HEK293 (cell line): ENCODE measurements around the gene PFN1.

ENCODE experiments used
- CTCF ChIA-PET: fragments of 350-600 bp; formaldehyde crosslinking; extraction: SDS; loops from one replicate; lab custom pipeline; 2021; ENCODE audit warnings: antibody characterized with exemption; lab: Yijun Ruan, JAX
- POLR2A ChIA-PET: fragments of 300-600 bp; formaldehyde crosslinking; extraction: SDS; loops from one replicate; lab custom pipeline; 2020; ENCODE audit warnings: antibody characterized with exemption, inconsistent platforms; lab: Yijun Ruan, JAX
- H3K27ac ChIP-seq: fragments of 200-500 bp; sonication (Bioruptor generic); 2 replicates; pipeline ENCODE4 v1.5.1; 2014; ENCODE audit warnings: low read depth, low read length, control low read depth, inconsistent platforms; ENCODE audit errors: extremely low read depth
- H3K36me3 ChIP-seq, 2 experiments: fragments of 200-500 bp in 1 of 2; sonication (Bioruptor generic) in 1 of 2; 1 replicate in 1 of 2; 2 replicates in 1 of 2; pipeline ENCODE4 v1.5.1; 2014 to 2017; ENCODE audit warnings: inconsistent platforms in 2 of 2, low read length in 2 of 2; ENCODE audit not compliant: control insufficient read depth in 2 of 2, insufficient read depth in 1 of 2
- H3K4me1 ChIP-seq: fragments of 200-500 bp; sonication (Bioruptor generic); 2 replicates; pipeline ENCODE4 v1.5.1; 2014; ENCODE audit warnings: mild to moderate bottlenecking, low read length, inconsistent platforms; ENCODE audit not compliant: control insufficient read depth, insufficient read depth
- H3K4me3 ChIP-seq: 2 replicates; pipeline ENCODE4 v1.5.1; 2011; ENCODE audit warnings: low read depth, mild to moderate bottlenecking, control low read depth, low read length, moderate library complexity
- H3K9me3 ChIP-seq: fragments of 200-500 bp; sonication (Bioruptor generic); 2 replicates; pipeline ENCODE4 v1.5.1; 2014; ENCODE audit warnings: low read depth, low read length, inconsistent platforms; ENCODE audit not compliant: control insufficient read depth, insufficient read depth
- BCL11A ChIP-seq: fragments of 450-650 bp; formaldehyde crosslinking; IDR thresholded peaks from 2 replicates; pipeline ENCODE4 v1.5.1; 2016; ENCODE audit warnings: low read depth, missing biosample characterization, missing genetic modification characterization
- EGR2 ChIP-seq: fragments of 450-650 bp; formaldehyde crosslinking; IDR thresholded peaks from 2 replicates; pipeline ENCODE4 v1.5.1; 2016; ENCODE audit warnings: low read depth, missing biosample characterization, missing genetic modification characterization
- GFI1B ChIP-seq: fragments of 450-650 bp; formaldehyde crosslinking; IDR thresholded peaks from 2 replicates; pipeline ENCODE4 v1.5.1; 2016; ENCODE audit warnings: missing biosample characterization, missing genetic modification characterization
- KLF16 ChIP-seq: fragments of 450-650 bp; formaldehyde crosslinking; IDR thresholded peaks from 2 replicates; pipeline ENCODE4 v1.5.1; 2017; ENCODE audit warnings: missing biosample characterization, missing genetic modification characterization
- SCRT1 ChIP-seq: fragments of 450-650 bp; formaldehyde crosslinking; IDR thresholded peaks from 2 replicates; pipeline ENCODE4 v1.5.1; 2016; ENCODE audit warnings: missing biosample characterization, missing genetic modification characterization, borderline replicate concordance
- WT1 ChIP-seq: fragments of 450-650 bp; formaldehyde crosslinking; IDR thresholded peaks from 2 replicates; pipeline ENCODE4 v1.5.1; 2016; ENCODE audit warnings: missing biosample characterization, missing genetic modification characterization
- ZBTB21 ChIP-seq: fragments of 450-650 bp; formaldehyde crosslinking; IDR thresholded peaks from 2 replicates; pipeline ENCODE4 v1.5.1; 2017; ENCODE audit warnings: missing biosample characterization, missing genetic modification characterization
- ZFHX2 ChIP-seq: fragments of 450-650 bp; formaldehyde crosslinking; conservative IDR thresholded peaks from 2 replicates; pipeline ENCODE4 v1.5.1; 2016; ENCODE audit warnings: missing biosample characterization, missing genetic modification characterization
- ZNF10 ChIP-seq: fragments of 450-650 bp; formaldehyde crosslinking; IDR thresholded peaks from 2 replicates; pipeline ENCODE4 v1.5.1; 2017; ENCODE audit warnings: missing biosample characterization, missing genetic modification characterization
- ZNF132 ChIP-seq: fragments of 450-650 bp; formaldehyde crosslinking; IDR thresholded peaks from 2 replicates; pipeline ENCODE4 v1.5.1; 2017; ENCODE audit warnings: missing biosample characterization, missing genetic modification characterization, borderline replicate concordance
- ZNF146 ChIP-seq: fragments of 450-650 bp; formaldehyde crosslinking; IDR thresholded peaks from 2 replicates; pipeline ENCODE4 v1.5.1; 2016; ENCODE audit warnings: missing biosample characterization, missing genetic modification characterization
- ZNF174 ChIP-seq: fragments of 450-650 bp; formaldehyde crosslinking; IDR thresholded peaks from 2 replicates; pipeline ENCODE4 v1.5.0; 2017; ENCODE audit warnings: missing biosample characterization, mild to moderate bottlenecking, missing genetic modification characterization
- ZNF19 ChIP-seq: fragments of 450-650 bp; formaldehyde crosslinking; IDR thresholded peaks from 2 replicates; pipeline ENCODE4; 2016; ENCODE audit warnings: missing biosample characterization, missing genetic modification characterization, low read depth
- ZNF404 ChIP-seq: fragments of 450-650 bp; formaldehyde crosslinking; IDR thresholded peaks from 2 replicates; pipeline ENCODE4 v1.5.1; 2017; ENCODE audit warnings: missing biosample characterization, missing genetic modification characterization
- ZNF514 ChIP-seq: fragments of 450-650 bp; formaldehyde crosslinking; IDR thresholded peaks from 2 replicates; pipeline ENCODE4 v1.5.1; 2016; ENCODE audit warnings: missing biosample characterization, missing genetic modification characterization
- ZNF571 ChIP-seq: fragments of 450-650 bp; formaldehyde crosslinking; IDR thresholded peaks from 2 replicates; pipeline ENCODE4 v1.5.0; 2017; ENCODE audit warnings: missing biosample characterization, missing genetic modification characterization
- ZNF580 ChIP-seq: fragments of 450-650 bp; formaldehyde crosslinking; IDR thresholded peaks from 2 replicates; pipeline ENCODE4 v1.5.1; 2016; ENCODE audit warnings: missing biosample characterization, missing genetic modification characterization
- ZNF600 ChIP-seq: fragments of 450-650 bp; formaldehyde crosslinking; IDR thresholded peaks from 2 replicates; pipeline ENCODE4 v1.5.1; 2016; ENCODE audit warnings: missing biosample characterization, missing genetic modification characterization
- ZNF610 ChIP-seq: fragments of 450-650 bp; formaldehyde crosslinking; IDR thresholded peaks from 2 replicates; pipeline ENCODE4 v1.5.1; 2016; ENCODE audit warnings: missing biosample characterization, missing genetic modification characterization, borderline replicate concordance
- ZNF623 ChIP-seq: fragments of 450-650 bp; formaldehyde crosslinking; IDR thresholded peaks from 2 replicates; pipeline ENCODE4 v1.5.1; 2016; ENCODE audit warnings: missing biosample characterization, missing genetic modification characterization
- ZNF629 ChIP-seq: fragments of 450-650 bp; formaldehyde crosslinking; IDR thresholded peaks from 2 replicates; pipeline ENCODE4 v1.5.1; 2017; ENCODE audit warnings: missing biosample characterization, missing genetic modification characterization
- ZNF664 ChIP-seq: fragments of 450-650 bp; formaldehyde crosslinking; IDR thresholded peaks from 2 replicates; pipeline ENCODE4 v1.5.1; 2016; ENCODE audit warnings: missing biosample characterization, missing genetic modification characterization
- ZNF792 ChIP-seq: fragments of 450-650 bp; formaldehyde crosslinking; IDR thresholded peaks from 2 replicates; pipeline ENCODE4 v1.5.1; 2016; ENCODE audit warnings: missing biosample characterization, missing genetic modification characterization
- TF ChIP-seq, protein P1 (sequence below): fragments of 450-650 bp; formaldehyde crosslinking; IDR thresholded peaks from 2 replicates; pipeline ENCODE4 v1.5.1; 2016; ENCODE audit warnings: missing biosample characterization, missing genetic modification characterization, borderline replicate concordance
- TF ChIP-seq, protein P2 (sequence below): fragments of 450-650 bp; IDR thresholded peaks from 2 replicates; pipeline ENCODE4 v1.5.1; 2018; ENCODE audit warnings: missing biosample characterization, missing genetic modification characterization

The PFN1 gene

DNA sequence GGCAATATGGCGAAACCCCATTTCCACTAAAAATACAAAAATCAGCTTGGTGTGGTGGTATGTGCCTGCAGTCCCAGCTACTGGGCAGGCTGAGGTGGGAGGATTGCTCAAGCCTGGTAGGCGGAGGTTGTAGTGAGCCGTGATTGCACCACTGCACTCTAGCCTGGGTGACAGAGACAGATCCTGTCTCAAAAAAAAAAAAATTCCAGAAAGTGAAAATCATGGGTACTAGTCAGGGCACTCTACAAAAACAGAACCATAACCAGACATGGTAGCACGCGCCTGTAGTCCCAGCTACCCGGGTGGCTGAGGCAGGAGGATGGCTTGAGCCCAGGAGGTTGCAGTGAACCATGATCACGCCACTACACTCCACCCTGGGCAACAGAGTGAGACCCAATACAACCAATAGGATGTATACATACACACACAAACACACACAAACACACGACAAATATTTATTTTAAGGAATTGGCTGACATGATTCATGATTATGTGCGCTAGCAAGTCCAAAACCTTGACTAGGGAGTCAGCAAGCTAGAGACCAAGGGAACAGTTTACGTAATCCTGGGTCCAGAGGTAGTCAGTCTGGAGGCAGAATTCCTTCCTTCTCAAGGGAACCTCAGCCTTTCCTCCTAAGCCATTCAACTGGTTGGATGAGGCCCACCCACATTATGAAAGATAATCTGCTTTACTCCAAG, 27.8 kb downstream of the PFN1 start:
- Histone ChIP-seq H3K9me3 (no peaks in the 10 kb centered on the region), H3K4me3 (no peak overlapping the region), H3K4me1 (no peaks in the 10 kb centered on the region), H3K36me3 (no peaks in the 10 kb centered on the region; a peak in 1 of 3 replicates), H3K27ac (no peak overlapping the region)
- POLR2A ChIA-PET: interaction anchor here (0.7 to 1.4 kb wide), 3 partner anchors 15 to 30 kb away, joined by 3 read pairs; partner anchors contain the start of genes ENO3, RNF167 and SLC25A11
- no peak for TF ChIP-seq ZNF629 (tag by site-specific recombination)
- no peak for TF ChIP-seq BCL11A
- no peak for TF ChIP-seq ZNF580 (tag by site-specific recombination)
- TF ChIP-seq ZBTB21: no peak
- no peak for TF ChIP-seq ZNF132 (tag by site-specific recombination)
- peak; percentile 77 for TF ChIP-seq ZNF10 (tag by site-specific recombination)
- no peak for TF ChIP-seq WT1
- TF ChIP-seq, protein P1, sequence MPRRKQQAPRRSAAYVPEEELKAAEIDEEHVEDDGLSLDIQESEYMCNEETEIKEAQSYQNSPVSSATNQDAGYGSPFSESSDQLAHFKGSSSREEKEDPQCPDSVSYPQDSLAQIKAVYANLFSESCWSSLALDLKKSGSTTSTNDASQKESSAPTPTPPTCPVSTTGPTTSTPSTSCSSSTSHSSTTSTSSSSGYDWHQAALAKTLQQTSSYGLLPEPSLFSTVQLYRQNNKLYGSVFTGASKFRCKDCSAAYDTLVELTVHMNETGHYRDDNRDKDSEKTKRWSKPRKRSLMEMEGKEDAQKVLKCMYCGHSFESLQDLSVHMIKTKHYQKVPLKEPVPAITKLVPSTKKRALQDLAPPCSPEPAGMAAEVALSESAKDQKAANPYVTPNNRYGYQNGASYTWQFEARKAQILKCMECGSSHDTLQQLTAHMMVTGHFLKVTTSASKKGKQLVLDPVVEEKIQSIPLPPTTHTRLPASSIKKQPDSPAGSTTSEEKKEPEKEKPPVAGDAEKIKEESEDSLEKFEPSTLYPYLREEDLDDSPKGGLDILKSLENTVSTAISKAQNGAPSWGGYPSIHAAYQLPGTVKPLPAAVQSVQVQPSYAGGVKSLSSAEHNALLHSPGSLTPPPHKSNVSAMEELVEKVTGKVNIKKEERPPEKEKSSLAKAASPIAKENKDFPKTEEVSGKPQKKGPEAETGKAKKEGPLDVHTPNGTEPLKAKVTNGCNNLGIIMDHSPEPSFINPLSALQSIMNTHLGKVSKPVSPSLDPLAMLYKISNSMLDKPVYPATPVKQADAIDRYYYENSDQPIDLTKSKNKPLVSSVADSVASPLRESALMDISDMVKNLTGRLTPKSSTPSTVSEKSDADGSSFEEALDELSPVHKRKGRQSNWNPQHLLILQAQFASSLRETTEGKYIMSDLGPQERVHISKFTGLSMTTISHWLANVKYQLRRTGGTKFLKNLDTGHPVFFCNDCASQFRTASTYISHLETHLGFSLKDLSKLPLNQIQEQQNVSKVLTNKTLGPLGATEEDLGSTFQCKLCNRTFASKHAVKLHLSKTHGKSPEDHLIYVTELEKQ (tag by site-specific recombination): no peak
- TF ChIP-seq ZNF174: no peak
- no peak for TF ChIP-seq ZNF610 (tag by site-specific recombination)
- peak; percentile 71 for TF ChIP-seq ZFHX2
- peak; percentile 59 for TF ChIP-seq EGR2 (tag by site-specific recombination)
- 0 out of 2 replicates have a peak, but pooled peaks have one; percentile 5 for TF ChIP-seq ZNF600 (tag by site-specific recombination)
- no peak for TF ChIP-seq ZNF623
- TF ChIP-seq ZNF404 (tag by site-specific recombination): no peak
- TF ChIP-seq ZNF146 (tag by site-specific recombination): no peak
- TF ChIP-seq ZNF571 (tag by site-specific recombination): no peak
- TF ChIP-seq, protein P2, sequence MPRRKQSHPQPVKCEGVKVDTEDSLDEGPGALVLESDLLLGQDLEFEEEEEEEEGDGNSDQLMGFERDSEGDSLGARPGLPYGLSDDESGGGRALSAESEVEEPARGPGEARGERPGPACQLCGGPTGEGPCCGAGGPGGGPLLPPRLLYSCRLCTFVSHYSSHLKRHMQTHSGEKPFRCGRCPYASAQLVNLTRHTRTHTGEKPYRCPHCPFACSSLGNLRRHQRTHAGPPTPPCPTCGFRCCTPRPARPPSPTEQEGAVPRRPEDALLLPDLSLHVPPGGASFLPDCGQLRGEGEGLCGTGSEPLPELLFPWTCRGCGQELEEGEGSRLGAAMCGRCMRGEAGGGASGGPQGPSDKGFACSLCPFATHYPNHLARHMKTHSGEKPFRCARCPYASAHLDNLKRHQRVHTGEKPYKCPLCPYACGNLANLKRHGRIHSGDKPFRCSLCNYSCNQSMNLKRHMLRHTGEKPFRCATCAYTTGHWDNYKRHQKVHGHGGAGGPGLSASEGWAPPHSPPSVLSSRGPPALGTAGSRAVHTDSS (tag by site-specific recombination): no peak
- no peak for TF ChIP-seq ZNF514 (tag by site-specific recombination)
- CTCF ChIA-PET: interaction anchor here (0.6 to 2.4 kb wide), 6 partner anchors 8 to 429 kb away, joined by 3 to 14 read pairs (median 4); partner anchors contain the start of genes RNF167 and SLC25A11

DNA sequence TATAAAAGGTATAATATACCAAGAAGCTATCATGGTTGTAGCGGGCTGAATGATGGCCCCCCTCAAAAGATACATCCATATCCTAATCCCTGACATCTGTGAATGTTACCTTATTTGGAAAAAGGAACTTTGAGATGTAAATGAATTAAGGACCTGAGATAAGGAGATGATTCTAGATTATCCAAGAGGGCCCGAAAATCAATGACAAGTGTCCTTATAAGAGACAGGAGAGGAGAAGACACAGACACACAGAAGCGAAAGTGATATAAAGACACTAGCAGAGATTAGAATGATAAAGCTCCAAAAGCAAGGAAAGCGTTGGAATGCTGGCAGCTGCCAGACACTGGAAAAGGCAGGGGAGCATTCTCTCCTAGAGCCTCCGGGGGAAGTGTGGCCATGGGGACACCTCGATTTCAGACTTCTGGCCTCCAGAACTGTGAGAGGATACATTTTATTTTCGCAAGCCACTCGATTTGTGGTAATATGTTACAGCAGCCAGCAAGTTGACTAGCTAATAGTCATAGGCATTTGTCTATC, 28.8 kb downstream of the PFN1 start:
- TF ChIP-seq ZNF623: no peak
- TF ChIP-seq ZNF600 (tag by site-specific recombination): no peak
- no peak for TF ChIP-seq GFI1B (tag by site-specific recombination)
- no peak for TF ChIP-seq ZNF19 (tag by site-specific recombination)
- no peak for TF ChIP-seq ZNF664 (tag by site-specific recombination)
- no peak for TF ChIP-seq SCRT1
- TF ChIP-seq ZNF792 (tag by site-specific recombination): no peak
- TF ChIP-seq KLF16 (tag by site-specific recombination): no peak
- ChIA-PET POLR2A (interaction anchor here (0.7 to 1.4 kb wide), 4 partner anchors 14 to 31 kb away, joined by 3 read pairs; partner anchors contain the start of genes ENO3, RNF167 and SLC25A11), CTCF (interaction anchor here (0.8 to 2.4 kb wide), 3 partner anchors 10 to 21 kb away, joined by 3 to 14 read pairs (median 3); partner anchors contain the start of genes CHRNE, RNF167 and SLC25A11)
- Histone ChIP-seq H3K4me1 (no peaks in the 10 kb centered on the region), H3K9me3 (no peaks in the 10 kb centered on the region), H3K27ac (no peak overlapping the region), H3K4me3 (no peak overlapping the region), H3K36me3 (no peaks in the 10 kb centered on the region; a peak in 1 of 3 replicates)
